ENCODE measurements around the gene AATK.

The AATK gene

GRCh38 chr17:81128774-81129173 lies 37.2 kb downstream of the AATK start:
- no peak for DNase-seq (ENCODE audit: low read depth in 2 of 3, low spot score in 1 of 3)

GRCh38 chr17:81128338-81128737 lies 37.7 kb downstream of the AATK start:
- no peak for DNase-seq (ENCODE audit: low read depth in 2 of 3, low spot score in 1 of 3)

GRCh38 chr17:81127526-81128177 lies 38.4 kb downstream of the AATK start:
- DNase-seq (ENCODE audit: low read depth in 2 of 3, low spot score in 1 of 3), result no peak

- no peak for DNase-seq (ENCODE audit: low read depth in 2 of 3, low spot score in 1 of 3)
Measured at GRCh38 chr17:81127133-81127455, 38.9 kb downstream of the AATK start.

GRCh38 chr17:81126281-81127132 lies 39.5 kb downstream of the AATK start:
- DNase-seq (ENCODE audit: low read depth in 2 of 3, low spot score in 1 of 3), result no peak

DNA sequence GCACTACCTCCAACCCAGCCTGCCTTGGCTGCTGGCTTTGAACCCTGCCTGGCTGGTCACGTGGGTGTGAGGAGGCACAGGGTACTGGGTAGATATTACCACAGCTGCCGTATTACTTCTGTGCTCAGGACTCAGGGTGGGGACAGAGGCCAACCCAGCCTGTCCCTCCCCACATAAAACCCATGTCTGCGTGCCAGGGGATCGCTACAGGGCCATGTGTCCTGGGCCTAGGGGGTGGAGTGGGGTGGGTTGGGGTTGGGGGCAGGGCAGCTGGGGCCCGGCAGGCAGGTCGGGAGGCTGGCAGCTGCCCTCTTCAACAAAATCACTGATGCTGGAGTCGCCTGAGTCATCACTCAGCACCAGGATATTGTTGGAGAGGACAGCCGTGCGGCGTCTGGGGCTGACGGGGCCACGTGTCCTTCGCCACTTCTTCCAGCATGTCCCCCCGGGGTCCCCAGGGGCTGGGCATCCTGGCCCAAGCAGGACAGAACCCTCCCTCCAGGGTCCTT lies 40.4 kb downstream of the AATK start:
- no peak for DNase-seq (ENCODE audit: low read depth in 2 of 3, low spot score in 1 of 3)

GRCh38 chr17:81124377-81124776 lies 41.6 kb downstream of the AATK start:
- no peak for DNase-seq (ENCODE audit: low read depth in 2 of 3, low spot score in 1 of 3)

- DNase-seq (ENCODE audit: low read depth in 2 of 3, low spot score in 1 of 3), result no peak
Measured at GRCh38 chr17:81123052-81124048, 42.7 kb downstream of the AATK start.

DNA sequence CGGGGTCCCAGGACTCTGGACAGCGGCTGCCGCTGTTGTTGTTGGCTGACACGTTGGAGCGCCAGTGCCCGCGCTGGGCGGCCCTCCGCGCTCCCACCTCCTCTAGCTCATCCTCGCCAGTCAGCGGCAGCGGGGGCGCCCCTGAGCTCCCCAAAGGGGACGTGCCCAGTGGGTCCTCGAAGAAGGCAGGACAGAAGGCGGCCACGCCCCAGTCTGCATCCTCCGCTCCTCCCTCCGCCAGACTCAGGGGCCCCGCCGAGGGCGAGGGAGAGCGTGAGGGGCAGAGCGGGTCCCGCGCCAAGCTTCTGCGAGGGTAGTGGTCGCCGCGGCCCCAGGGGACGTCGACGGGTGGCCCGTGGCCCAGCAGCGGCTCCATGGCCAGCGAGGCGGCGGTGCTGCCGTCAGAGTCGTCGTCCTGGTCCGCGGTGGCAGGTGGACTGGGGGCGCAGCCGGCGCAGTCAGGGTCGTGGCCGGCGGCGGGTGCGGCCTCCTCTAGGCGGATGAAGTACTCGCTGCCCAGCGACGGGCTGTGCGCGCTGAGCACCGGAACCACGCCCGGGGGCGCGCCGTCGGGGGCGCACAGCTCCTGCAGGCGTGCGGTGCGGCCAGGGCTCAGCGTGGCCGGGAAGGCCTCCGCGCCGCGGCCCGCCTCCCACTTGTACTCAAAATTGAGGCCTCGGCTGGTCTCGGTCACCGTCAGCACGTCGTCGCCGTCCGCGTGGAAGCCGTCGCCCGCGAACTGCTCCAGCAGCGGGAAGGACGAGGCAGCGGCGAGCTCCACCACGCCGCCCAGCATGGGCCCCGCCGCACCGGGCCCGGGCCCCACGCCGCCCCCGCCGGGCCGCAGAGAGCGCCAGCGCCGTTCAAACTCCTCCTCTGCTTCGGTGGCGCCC lies 43.9 kb downstream of the AATK start:
- no peak for DNase-seq (ENCODE audit: low read depth in 2 of 3, low spot score in 1 of 3)

DNA sequence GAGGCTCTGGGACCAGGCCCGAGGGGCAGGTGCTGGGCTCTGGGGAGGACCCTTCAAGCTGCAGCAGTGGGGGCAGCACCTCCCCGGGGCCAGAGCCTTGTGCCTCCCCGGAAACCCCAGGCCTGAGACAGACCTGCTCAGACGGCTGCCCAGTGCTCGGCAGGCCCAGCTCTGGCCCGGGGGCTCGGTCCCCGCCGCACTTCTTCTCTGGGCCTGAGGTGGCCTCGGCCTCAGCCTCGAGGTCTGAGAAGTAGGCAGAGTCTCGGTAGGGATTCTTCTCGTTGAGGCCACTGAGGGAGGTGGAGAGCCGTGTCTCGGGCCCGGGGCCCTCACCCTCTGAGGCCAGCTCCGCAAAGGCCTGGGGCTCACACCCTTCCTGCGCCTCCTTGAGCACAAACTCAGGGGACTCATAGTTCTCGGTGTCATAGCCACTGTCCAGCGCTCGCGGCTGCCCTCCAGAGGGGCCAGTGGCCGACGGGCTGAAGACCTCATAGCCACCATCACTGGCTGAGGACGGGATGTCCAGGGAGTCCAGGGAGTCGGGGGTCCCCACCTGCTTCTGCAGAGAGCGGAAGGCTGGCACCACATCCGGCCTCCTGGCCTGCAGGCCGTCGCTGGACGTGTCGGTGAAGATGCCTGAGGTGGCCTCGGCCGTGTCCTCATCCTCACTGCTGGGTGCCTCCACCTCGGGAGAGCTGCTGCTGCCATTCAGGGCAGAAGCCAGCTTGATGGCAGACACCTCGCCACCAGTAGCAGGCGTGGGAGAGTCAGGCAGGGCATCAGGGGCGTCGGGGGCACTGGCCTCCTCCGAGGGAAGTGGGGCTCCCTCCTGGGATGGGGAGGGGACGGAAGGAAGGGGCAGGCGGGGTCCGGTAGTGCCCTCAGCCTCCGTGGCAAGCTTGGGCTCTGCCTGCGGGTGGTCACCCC lies 45.1 kb downstream of the AATK start:
- DNase-seq (ENCODE audit: low read depth in 2 of 3, low spot score in 1 of 3), result no peak

- no peak for DNase-seq (ENCODE audit: low read depth in 2 of 3, low spot score in 1 of 3)
Measured at GRCh38 chr17:81120149-81120484, 45.9 kb downstream of the AATK start.

DNA sequence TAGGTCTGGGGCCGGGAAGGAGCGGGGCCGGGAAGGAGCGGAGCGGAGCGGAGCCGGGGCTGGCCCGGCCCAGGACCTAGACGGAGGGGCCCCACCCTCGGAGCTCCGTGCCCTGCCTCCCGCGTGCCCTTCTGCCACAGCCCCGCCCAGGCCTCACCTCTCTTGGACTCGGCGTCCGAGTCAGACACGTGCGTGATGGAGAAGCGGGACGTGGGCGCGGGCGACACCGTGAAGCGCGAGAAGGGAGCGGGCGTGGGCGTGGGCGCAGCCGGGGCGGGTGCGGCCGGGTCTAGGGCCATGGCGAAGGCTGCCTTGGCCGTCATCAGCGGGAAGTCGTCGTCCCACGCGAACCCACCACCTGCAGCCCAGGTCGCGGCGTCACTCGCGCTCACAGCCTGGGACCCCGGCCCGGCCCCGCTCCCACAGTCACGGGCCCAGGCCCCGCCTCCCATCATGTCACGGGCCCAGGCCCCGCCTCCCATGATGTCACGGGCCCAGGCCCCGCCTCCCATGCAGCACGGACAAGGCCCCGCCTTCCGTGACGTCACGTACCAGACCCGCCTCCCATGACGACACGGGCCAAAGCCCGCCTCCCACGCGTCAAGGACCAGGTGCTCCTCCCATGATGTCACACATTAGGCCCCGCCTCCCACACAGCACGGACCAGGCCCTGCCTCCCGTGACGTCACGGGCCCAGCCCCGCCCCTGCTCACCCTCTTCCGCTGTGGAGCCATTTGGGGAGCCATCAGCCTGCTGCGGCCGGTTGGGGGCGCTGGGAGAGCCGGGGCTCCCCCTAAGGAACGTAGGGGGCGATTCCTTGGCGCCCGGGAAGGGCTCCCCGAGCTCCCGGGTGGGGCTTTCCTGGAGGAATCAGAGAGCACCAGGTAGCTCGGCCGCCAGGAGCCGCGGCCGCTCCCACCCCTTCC lies 46.5 kb downstream of the AATK start:
- DNase-seq (ENCODE audit: low read depth in 2 of 3, low spot score in 1 of 3), result peak; percentile 83 to 92 (median 86)

DNA sequence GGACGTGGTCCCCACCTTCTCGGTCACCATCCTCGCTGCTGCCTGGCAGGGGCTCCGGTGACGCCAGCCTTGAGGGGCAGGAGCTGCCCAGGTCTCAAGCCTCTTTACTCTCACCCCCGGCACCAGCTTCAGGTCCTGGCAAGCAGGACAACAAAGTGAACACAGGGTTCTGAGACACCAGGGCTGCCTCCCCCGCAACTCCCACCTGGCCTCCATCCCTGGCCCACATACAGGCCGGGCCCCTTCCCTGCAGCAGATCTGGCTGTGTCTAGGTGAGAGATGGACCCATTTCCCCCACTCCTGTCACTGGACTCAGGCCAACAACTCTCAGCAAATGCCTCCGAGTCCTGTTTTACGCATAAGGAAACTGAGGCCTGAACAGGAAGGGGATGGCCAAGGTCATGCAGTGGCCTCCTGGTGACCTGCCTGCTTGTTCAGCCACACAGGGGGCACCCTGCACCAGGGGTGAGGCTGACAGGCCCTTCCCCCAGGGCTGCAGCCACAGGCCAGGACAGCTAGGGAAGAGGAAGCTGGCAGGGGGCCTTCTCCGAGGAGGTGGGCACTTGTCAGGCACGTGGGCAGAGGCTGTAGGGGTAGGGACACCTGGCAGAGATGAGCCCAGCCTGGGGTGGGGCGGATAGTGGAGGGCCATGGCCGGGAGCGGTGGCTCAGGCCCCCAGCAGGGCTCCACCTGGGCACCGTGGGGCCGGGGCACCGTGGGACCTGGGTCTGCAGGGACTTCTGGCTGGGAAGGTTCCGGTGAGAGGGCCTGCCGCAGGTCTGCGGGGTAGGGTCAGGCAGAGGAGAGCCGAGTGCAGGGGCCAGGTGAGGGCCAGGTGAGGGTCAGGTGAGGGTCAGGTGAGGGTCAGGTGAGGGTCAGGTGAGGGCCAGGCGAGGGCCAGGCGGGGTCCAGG lies 47.5 kb downstream of the AATK start:
- DNase-seq (ENCODE audit: low read depth in 2 of 3, low spot score in 1 of 3), result no peak

DNA sequence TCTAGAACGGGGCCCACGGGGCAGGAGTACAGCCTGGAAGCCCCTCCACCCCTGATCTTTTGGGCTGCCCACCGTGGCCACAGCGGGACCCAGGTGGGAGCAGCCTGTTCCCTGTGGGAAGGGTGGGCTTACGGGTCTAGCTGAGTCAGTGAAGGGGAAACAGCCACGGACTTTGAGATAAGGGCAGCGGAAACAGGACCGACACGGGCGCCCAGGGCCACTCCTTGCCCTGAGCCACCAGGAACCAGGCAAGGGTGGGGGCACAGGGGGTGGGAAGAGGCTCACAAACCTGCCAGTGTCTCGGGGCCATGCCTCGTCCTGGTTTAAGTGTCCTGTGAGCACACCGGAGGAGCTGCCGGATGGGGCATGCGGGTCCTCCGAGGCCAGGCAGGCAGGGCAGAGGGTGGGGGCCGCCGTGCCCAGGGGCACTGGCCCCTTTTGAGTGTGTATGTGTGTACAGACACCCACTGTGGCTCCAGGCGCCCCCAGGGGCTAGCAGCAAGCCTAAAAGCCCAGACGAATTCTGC lies 48.3 kb downstream of the AATK start:
- DNase-seq (ENCODE audit: low read depth in 2 of 3, low spot score in 1 of 3), result no peak

DNA sequence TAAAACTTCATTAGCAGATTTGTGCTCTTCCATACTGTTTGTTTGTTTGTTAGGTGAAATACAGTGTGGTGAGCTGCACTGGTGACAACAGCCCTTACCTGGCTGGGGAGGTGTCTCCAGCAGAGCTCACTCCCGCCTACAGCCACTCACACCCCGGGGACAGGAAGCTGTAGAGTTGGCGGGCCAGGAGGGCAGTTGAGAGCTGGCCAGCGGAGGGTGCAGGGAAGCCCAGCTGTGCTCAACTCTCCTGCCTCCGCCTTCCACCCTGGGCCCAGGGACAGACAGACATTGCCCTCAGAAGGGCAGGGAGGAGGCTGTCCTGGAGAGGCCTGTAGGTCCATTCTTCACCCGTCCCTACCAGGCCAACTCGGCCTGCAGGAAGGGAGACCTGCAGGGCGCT lies 49.3 kb downstream of the AATK start:
- DNase-seq (ENCODE audit: low read depth in 2 of 3, low spot score in 1 of 3), result no peak

DNA sequence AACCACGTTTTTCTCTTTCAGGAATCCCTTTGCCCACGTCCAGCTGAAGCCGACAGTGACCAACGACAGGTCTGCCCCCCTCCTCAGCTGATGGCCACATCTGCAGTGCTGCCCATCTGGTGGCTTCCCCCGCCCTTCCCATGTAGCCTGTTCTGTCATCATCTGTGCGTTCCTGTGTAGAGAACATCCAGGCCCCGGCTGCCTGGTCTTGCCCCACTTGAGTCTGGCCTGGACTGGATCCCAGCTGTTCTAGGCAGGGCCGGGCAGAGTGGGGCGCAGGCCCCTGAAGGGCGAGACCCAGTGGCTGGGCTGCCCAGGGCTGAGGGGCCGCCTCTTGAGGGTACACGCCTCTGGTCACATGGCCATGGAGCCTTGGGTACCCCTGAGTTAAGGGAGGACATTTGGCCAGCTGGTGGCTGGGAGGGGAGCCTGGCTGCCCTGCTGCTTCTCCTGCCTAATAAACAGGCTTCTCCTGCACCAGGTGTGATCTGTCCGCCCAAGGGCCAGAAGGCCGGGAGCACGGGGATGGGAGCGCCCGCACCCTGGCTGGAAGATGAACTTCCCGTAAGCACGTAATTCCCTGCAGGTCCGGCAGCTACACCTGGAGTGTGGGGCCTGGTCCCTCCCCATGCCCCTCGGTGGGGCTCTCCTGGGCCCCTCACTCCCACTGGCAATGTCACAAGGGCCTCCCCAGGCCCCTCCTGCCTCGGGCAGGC lies 50.1 kb downstream of the AATK start:
- no peak for DNase-seq (ENCODE audit: low read depth in 2 of 3, low spot score in 1 of 3)

Data from stimulated activated CD4-positive, alpha-beta T cell treated with anti-CD3 and anti-CD28 coated beads, Interleukin-12 subunit alpha, Interleukin-12 subunit beta, amount 100 ng/mL, for 48 hours (primary cell).